OCI-LY1 (cell line): ENCODE data around the gene GUSB.

ENCODE experiments used
- H2AFZ ChIP-seq: fragments of 200-600 bp; sonication (generic), shearing (Covaris generic); 2 replicates; pipeline ENCODE4 v1.6.0; 2014; ENCODE audit warnings: antibody characterized with exemption, mild to moderate bottlenecking, low read length
- H3F3A ChIP-seq: fragments of 200-600 bp; sonication (generic), shearing (Covaris generic); 2 replicates; pipeline ENCODE4 v1.6.0; 2014; ENCODE audit warnings: mild to moderate bottlenecking, antibody characterized with exemption, low read length, moderate library complexity; ENCODE audit not compliant: insufficient read depth
- H3K27ac ChIP-seq: fragments of 200-600 bp; sonication (generic); 2 replicates; pipeline ENCODE4 v1.5.1; 2014; ENCODE audit warnings: low read length, mixed run types, mild to moderate bottlenecking, low read depth; ENCODE audit not compliant: poor library complexity, severe bottlenecking
- H3K27me3 ChIP-seq: fragments of 200-600 bp; sonication (generic); 2 replicates; pipeline ENCODE4 v1.6.0; 2014; ENCODE audit warnings: antibody characterized with exemption, mild to moderate bottlenecking, low read length, moderate library complexity; ENCODE audit not compliant: insufficient read depth
- H3K36me3 ChIP-seq: fragments of 200-600 bp; sonication (generic); 2 replicates; pipeline ENCODE4 v1.6.1; 2014; ENCODE audit warnings: mild to moderate bottlenecking, antibody characterized with exemption, low read length, moderate library complexity, mixed read lengths; ENCODE audit not compliant: insufficient read depth
- H3K4me1 ChIP-seq: fragments of 200-600 bp; sonication (generic); 2 replicates; pipeline ENCODE4 v1.5.1; 2014; ENCODE audit warnings: mild to moderate bottlenecking, low read length, moderate library complexity; ENCODE audit not compliant: insufficient read depth, severe bottlenecking
- H3K4me2 ChIP-seq: fragments of 200-600 bp; sonication (generic), shearing (Covaris generic); 2 replicates; pipeline ENCODE4 v1.6.1; 2014; ENCODE audit warnings: low read length
- H3K4me3 ChIP-seq: fragments of 200-600 bp; sonication (generic); 2 replicates; pipeline ENCODE4 v1.5.1; 2014; ENCODE audit warnings: low read length, low read depth, mild to moderate bottlenecking, mixed read lengths; ENCODE audit not compliant: poor library complexity, severe bottlenecking
- H3K79me2 ChIP-seq: fragments of 200-600 bp; shearing (Covaris generic); 2 replicates; pipeline ENCODE4 v1.6.1; 2016; ENCODE audit warnings: mixed run types, low read length, mixed read lengths; ENCODE audit not compliant: insufficient read depth
- H3K9ac ChIP-seq: fragments of 200-600 bp; sonication (generic), shearing (Covaris generic); 2 replicates; pipeline ENCODE4 v1.6.1; 2014; ENCODE audit warnings: mild to moderate bottlenecking, low read length, mixed read lengths
- H3K9me2 ChIP-seq: fragments of 200-600 bp; sonication (generic), shearing (Covaris generic); 2 replicates; pipeline ENCODE4 v1.6.1; 2014; ENCODE audit warnings: low read depth, mild to moderate bottlenecking, low read length, mixed read lengths
- H3K9me3 ChIP-seq: fragments of 200-600 bp; shearing (Covaris generic); 2 replicates; pipeline ENCODE4 v1.6.1; 2014; ENCODE audit warnings: low read length, mixed read lengths
- H4K20me1 ChIP-seq: fragments of 200-600 bp; sonication (generic), shearing (Covaris generic); 2 replicates; pipeline ENCODE4 v1.6.0; 2016; ENCODE audit warnings: mild to moderate bottlenecking, low read length; ENCODE audit not compliant: insufficient read depth
- CTCF ChIP-seq: fragments of 200-600 bp; sonication (generic), shearing (Covaris generic); IDR thresholded peaks from 2 replicates; pipeline ENCODE4 v1.5.1; 2017; ENCODE audit warnings: mild to moderate bottlenecking, antibody characterized with exemption, low read length, moderate library complexity, mixed read lengths
- EZH2 ChIP-seq: fragments of 200-600 bp; sonication (generic), shearing (Covaris generic); IDR thresholded peaks from 2 replicates; pipeline ENCODE4 v1.8.0; 2017; ENCODE audit warnings: borderline replicate concordance, mixed run types, mild to moderate bottlenecking, antibody characterized with exemption, low read length, moderate library complexity, mixed read lengths

GUSB gene

GRCh38 chr7:65979583-65980477, 2.2 kb downstream of the GUSB start:
- no peaks in the 10 kb centered on the region for H4K20me1 ChIP-seq
- no peak overlapping the region for H3K27ac ChIP-seq
- peaks cover 16% of the 10 kb centered on the region for H3K4me1 ChIP-seq
- peak overlapping the region; percentile 86; the same call in 1 of the 2 replicates for H3K9ac ChIP-seq
- TF ChIP-seq EZH2 (no peak), CTCF (no peak)
- no peaks in the 10 kb centered on the region for H3K9me2 ChIP-seq
- peak overlapping the region; percentile 84 for H3K4me3 ChIP-seq
- H3K79me2 ChIP-seq, result peaks cover 13% of the 10 kb centered on the region
- H3F3A ChIP-seq, result no peaks in the 10 kb centered on the region
- no peak overlapping the region for H2AFZ ChIP-seq
- H3K36me3 ChIP-seq, result peaks cover 38% of the 10 kb centered on the region
- no peaks in the 10 kb centered on the region for H3K27me3 ChIP-seq
- H3K4me2 ChIP-seq, result peak overlapping the region; percentile 72; the same call in 1 of the 2 replicates
- H3K9me3 ChIP-seq, result no peaks in the 10 kb centered on the region

- Histone ChIP-seq H3K4me1 (peaks cover 16% of the 10 kb centered on the region), H3K4me3 (no peak overlapping the region), H3F3A (no peaks in the 10 kb centered on the region), H3K9me3 (no peaks in the 10 kb centered on the region), H3K27ac (no peak overlapping the region), H3K79me2 (peaks cover 13% of the 10 kb centered on the region), H3K4me2 (no peak overlapping the region), H3K36me3 (peaks cover 46% of the 10 kb centered on the region), H2AFZ (no peak overlapping the region), H3K9me2 (no peaks in the 10 kb centered on the region), H3K27me3 (no peaks in the 10 kb centered on the region), H3K9ac (no peak overlapping the region), H4K20me1 (no peaks in the 10 kb centered on the region)
- TF ChIP-seq EZH2, result no peak
- no peak for TF ChIP-seq CTCF
Observed at GRCh38 chr7:65978891-65979582, 3.0 kb downstream of the GUSB start.

- Histone ChIP-seq H3K36me3 (peaks cover 69% of the 10 kb centered on the region), H3K27me3 (no peaks in the 10 kb centered on the region), H3K4me2 (no peak overlapping the region), H3K9ac (no peak overlapping the region), H3K4me3 (no peak overlapping the region), H2AFZ (no peak overlapping the region), H3F3A (no peaks in the 10 kb centered on the region), H3K27ac (no peak overlapping the region), H3K9me3 (no peaks in the 10 kb centered on the region), H4K20me1 (no peaks in the 10 kb centered on the region), H3K4me1 (peaks cover 11% of the 10 kb centered on the region), H3K79me2 (peaks cover 11% of the 10 kb centered on the region), H3K9me2 (no peaks in the 10 kb centered on the region)
- no peak for TF ChIP-seq CTCF
- TF ChIP-seq EZH2, result no peak
Observed at GRCh38 chr7:65976659-65977196, 5.3 kb downstream of the GUSB start.
